Measurements from ENCODE around the gene AIG1.
"Not testable (repeated sequence)": the region's sequence is repeated elsewhere in the genome, so short reads cannot be mapped to it uniquely, and the experiment has no call there.

The AIG1 gene

GRCh38 chr6:143130928-143131327 is 70.2 kb downstream of the AIG1 start:
- DNase-seq = no peak

- no peak for DNase-seq
These were observed 74.6 kb downstream of the AIG1 start for GRCh38 chr6:143135325-143135724.

GRCh38 chr6:143135797-143136561 is 75.3 kb downstream of the AIG1 start:
- no peak for DNase-seq

GRCh38 chr6:143136647-143137046 is 76.0 kb downstream of the AIG1 start:
- DNase-seq = no peak

GRCh38 chr6:143139239-143139784 is 78.6 kb downstream of the AIG1 start:
- DNase-seq = no peak

- not testable (repeated sequence) for DNase-seq
These were observed 79.2 kb downstream of the AIG1 start for GRCh38 chr6:143139884-143140283.

- DNase-seq = no peak
These were observed 80.1 kb downstream of the AIG1 start for GRCh38 chr6:143140767-143141166.

GRCh38 chr6:143141442-143141841 is 80.8 kb downstream of the AIG1 start:
- DNase-seq = no peak

DNA sequence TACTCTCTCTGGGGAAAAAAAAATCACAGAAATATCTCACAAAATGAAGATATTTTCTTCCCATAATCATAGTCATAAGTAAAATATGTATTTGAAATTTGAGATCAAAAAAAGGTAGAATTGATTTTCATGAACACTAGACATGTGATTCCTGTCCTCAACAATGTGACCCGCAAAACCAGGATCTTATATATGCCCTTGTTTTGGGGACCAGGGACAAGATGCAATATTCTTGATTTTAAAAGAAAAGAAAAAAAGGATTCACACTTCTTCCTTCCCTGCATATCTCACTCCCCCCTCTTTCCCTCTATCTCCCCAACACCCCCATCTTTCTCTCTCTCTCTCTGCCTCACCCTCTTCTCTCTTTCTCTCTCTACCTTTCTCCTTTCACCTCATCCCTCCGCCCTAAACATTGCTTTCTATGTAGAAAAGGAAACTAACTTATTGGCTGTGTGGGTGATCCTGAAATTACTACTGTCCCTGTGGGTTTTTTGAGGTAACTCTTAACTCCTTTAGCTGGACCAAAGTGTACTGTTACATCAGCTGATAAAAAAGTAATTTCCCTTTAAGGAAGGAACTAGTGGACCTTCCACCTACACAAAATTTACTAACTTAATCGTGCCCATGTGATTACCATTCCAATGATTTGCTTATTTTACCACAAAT is 85.6 kb downstream of the AIG1 start:
- no peak for DNase-seq

GRCh38 chr6:143149771-143150170 is 89.1 kb downstream of the AIG1 start:
- DNase-seq = no peak

GRCh38 chr6:143150281-143150680 is 89.6 kb downstream of the AIG1 start:
- DNase-seq = no peak

DNA sequence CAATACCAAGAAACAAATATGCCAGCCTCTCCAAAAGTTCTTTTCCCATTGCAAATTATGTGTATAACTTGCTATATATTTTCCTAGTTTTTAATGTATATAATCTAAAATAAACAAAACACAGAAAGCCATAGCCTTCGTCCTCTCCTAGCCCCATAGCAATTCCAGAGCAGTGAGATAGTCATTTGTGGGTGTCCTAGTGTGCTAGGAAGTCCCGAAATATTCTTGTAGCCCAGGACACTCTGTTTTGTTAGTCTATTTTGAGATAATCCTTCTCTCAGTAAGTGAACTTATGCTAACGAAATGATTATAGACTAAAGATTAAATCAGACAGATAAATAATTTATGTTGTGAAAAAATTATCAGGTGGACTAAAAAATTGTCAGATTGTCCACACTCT is 90.7 kb downstream of the AIG1 start:
- DNase-seq = no peak

DNA sequence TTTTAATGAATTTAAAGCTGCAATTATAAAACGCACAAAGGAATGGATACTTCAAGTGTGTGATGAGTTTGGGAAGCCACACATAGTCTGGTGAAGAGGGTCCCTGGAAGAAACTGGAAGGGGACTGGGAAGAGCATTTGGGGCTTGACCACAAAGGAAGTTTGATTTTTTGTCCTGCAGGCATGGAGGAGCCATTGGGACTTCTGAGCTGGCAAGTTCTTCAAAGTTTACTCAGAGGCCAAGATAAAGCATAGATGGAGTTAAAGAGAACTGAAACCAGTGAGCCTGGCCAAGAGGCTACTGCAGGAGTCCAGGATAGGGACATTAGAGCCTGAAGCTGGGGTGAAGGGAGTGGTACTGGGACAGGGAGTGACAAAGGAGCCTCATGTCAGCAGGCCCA is 95.0 kb downstream of the AIG1 start:
- no peak for DNase-seq

DNA sequence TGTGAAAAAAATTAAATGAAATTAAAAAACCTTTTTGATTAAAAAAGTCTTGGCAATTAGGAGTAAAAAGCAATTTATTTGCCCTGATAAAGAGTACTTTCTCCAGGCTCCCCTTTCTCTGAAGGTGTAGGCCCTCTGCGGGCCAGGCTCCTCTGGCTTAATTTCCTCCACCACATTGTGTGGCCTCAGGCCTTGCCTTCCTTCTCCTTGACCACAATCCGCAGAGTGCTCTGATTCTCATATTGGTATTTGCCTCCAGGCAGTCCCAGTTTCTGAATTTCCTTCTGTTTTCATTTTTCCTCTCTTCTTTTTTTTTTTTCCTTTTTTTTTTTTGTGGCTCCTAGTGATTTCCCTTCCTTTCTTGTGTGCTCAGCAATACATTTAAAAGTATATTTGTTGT is 96.4 kb downstream of the AIG1 start:
- no peak for DNase-seq

GRCh38 chr6:143158113-143158581 is 97.5 kb downstream of the AIG1 start:
- DNase-seq = no peak

GRCh38 chr6:143159001-143159400 is 98.3 kb downstream of the AIG1 start:
- DNase-seq = no peak

DNA sequence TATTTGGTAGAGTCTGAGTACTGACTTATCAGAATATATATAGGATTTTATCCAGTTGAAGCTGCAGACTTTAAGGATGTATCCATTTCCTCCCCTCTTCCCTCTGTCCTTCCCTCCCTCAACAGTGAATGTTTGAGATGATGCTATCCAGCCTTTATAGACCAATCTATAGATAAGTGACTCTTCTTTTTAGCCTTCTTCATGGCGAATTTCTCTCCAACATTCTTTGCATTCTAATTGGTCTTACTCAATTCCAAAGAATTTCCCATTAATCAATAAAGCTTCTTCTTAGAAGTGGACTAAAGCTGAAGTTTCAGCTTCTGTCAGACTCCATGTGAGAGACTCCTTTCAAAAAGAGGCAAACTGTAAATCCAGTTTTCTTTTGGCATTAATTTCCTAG is 99.3 kb downstream of the AIG1 start:
- DNase-seq = no peak

DNA sequence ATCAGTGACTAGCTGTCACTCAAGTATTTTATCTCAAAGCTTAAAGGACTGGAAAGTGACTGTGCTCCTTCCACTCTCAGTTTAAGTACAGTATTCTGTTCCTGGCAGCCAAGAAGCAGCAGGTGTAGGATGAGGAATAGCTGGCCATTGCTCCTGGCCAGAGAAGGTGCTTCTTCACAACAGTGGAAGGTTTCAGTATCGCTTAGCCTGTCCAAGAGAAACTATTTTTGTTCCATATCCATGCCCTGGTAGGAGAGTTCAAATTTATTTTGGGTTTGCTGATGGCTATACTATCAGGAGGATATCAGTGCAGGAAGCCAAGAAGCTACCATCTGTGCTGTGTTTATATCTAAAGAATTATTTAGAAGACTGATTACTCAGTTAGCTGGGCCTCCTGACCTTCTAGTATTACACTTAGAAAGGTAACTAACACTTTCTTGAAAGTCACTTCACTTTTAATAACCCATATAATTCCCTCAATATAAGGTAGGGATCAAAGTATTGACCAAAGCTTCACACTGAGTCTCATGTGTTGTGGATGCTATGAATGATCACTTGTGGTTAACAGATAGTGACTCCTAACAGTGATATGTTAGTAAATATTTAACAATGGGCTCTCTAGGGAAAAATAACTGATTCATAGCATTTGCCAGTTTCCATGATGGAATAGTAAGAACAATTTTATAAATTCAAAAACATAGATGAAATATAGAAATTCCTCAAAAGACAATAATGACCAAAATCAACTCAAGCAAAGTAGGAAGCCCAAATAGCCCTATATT is 99.9 kb downstream of the AIG1 start:
- no peak for DNase-seq

- no peak for DNase-seq
These were observed 102.9 kb downstream of the AIG1 start for GRCh38 chr6:143163621-143164020.

DNA sequence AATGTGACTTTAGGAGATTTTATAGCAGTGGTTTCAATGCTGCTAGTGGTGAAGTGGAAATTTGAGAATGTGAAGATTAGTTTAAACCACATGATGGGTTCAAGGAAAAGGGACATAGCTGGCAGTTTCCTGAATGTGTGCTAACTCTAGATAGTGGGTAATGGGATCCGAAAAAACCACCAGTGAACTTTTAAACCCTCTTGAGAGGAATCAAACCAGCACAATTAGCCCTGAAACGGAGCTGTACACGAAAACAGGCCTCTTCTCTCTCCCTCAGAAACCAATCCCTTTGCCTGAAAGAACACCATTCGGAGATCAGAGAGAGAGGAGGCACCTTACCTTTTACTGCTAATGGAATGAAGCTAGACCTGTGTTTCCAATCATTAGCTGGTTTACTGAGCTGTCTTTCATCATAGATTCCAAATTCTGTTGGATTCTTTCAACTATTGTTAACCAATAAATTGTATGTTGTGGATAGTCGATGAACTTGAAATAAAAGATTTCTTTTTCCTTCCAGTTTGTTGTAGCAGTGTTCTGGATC is 103.9 kb downstream of the AIG1 start:
- DNase-seq = no peak

DNA sequence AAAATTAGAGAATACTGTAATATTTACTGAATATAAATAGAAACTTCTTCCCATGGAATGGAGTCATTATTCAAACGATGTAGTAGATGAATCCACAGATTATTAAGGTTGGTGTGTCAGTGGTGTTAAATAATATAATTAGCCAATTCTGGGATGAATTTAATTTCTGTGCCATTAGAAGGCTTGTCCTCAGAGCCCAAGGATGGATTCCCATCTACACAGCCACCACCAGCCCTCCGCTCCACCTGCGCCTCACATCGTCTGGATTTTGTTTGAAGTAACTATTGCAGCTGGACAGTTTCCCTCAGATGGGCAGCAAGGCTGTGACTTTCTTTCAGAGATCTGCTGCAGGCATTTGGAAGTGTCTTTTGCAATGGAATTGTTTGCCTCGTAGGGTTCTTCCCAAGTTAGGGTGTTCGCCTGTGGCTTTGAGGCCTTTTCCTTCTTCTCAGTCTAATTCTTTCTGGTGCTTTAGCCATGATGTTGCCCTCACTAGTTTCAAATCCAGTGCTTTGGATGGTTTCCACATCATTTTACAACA is 104.7 kb downstream of the AIG1 start:
- no peak for DNase-seq

DNA sequence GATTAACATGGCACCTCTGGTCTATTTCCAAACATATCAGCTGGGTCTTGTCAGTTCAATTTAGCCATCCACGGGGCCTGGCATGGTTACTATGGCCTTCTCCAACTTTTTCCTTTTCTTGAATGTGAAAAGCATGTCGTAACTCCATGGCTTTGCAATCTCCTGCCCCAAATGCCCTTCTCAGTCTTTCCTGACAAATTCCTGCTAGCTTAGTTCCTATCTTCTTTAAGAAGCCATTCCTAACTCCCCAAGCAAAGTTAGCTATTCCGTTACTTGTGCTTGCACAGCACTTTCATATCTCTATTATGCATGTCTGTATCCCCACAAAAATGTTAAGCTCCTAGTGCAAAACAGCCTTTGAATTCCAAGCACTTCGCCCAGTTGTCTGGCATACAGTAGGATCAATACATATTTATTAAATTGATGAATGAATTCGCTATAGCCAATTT is 105.6 kb downstream of the AIG1 start:
- no peak for DNase-seq

DNA sequence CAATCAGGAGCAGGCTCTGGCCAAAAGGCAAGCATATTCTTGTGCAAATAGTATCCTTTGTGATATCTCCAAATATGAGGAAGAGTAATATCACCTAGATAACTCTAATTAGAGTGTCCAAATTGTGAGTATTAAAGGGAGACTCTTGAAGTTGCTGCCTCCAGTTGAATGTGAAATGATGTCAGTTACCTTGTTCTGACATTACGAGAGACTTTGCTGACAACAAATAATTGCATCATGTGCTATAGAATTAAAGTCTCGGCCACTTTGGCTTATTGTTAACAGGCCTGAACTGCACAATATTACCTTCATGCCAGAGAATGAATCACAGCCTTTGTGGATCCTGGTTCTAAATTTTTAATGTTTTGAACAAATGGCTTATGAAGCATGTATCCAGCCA is 106.5 kb downstream of the AIG1 start:
- no peak for DNase-seq
